Measurements from ENCODE around the gene ART1.
A peak's percentile ranks its signal among the peaks of the same experiment; 100 is the strongest.
"Not testable (repeated sequence)": the region's sequence is repeated elsewhere in the genome, so short reads cannot be mapped to it uniquely, and the experiment has no call there.

Gene ART1

GRCh38 chr11:3644817-3645235 lies at the start of gene ART1:
ART1 (plus strand) TSS chr11:3645128; CDS start chr11:3659214, 14,086 bp downstream.
- DNase-seq: no peak

- DNase-seq: not testable (repeated sequence)
These were observed 47.2 kb upstream of the ART1 start for GRCh38 chr11:3597743-3598142.

DNA sequence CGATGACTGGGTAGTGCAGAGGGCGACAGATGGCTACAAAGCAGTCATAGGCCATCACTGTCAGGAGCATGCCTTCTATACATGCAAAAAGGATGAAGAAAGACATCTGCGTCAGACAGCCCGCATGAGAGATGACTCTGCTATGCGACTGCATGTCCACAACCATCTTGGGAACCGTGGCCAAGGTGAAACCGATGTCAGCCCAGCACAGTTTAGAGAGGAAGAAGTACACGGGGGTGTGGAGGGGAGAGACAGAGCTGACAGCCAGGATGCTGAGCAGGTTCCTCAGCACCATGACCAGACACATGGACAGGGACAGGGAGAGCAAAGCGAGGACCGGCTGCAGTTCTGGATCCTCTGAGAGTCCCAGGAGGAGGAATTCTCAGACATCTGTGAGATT lies 44.7 kb upstream of the ART1 start:
- DNase-seq: not testable (repeated sequence)

DNA sequence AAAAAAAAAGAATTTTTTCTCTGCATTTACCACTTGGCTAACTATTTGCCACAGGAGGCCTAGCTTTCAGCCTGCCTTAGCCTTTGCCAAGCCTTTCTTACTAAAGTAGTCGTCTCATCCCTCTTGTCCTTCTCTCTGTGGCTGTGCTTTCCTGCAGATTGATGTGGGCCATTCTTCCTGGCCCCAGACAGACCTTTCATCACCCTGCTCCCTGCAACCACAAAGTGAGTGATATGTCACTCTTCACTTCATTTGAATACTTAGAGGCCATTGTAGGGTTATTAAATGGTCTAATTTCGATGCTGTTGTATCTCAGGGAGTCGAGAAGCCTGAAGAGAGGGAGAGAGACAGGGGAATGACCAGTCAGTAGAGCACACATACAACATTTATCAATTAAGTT lies 40.8 kb upstream of the ART1 start:
- no peak for DNase-seq

- DNase-seq: no peak
These were observed 39.7 kb upstream of the ART1 start for GRCh38 chr11:3605283-3605662.

GRCh38 chr11:3605771-3606203 lies 39.1 kb upstream of the ART1 start:
- DNase-seq: no peak

GRCh38 chr11:3609416-3610265 lies 35.3 kb upstream of the ART1 start:
- DNase-seq: no peak

DNA sequence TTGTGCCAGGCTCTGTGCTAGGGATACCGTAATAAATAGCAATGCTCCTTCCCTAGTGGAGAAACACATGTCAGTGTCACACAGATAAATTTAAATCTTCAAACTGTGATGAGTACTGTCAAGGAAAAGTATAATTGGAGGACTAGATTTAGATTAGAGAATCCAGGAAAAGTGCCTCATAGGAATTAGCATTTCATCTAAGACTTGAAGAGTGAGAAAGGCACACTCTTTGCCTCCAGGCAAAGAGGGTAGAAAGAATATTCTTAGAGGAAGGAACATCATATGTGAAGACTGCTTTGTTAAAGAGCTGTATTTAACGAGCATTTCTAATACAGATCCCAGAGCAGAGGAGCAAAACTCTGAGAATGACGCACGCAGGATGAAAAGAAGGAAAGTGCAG lies 34.1 kb upstream of the ART1 start:
- DNase-seq: no peak

DNA sequence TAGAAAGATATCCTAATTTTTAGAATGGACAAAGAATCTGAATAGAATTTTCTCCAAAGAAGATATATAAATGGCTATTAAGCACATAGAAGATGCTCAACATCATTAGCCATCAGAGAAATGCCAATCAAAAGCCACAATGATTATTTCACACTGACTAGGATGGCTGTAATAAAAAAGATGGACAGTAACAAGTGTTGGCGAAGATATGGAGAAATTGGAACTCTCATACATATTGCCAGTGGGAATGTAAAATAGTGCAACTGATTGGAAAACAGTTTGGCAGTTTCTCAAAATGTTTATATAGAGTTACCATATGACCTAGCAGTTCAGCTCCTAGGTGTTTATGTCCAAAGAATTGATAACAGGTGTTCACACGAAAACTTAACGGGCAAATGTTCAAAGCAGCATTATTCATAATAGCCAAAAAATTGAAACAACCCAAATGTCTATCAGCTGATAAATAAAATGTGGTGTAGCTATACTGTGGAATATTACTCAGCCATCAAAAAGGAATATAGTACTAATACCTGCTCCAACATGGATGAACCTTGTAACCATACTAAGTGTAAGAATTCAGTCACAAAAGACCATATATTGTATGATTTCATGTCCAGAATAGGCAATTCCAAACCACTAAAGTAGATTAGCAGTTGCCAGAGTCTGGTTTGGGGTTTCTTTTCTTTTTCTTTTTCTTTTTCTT lies 32.8 kb upstream of the ART1 start:
- DNase-seq: no peak

GRCh38 chr11:3613998-3614741 lies 30.8 kb upstream of the ART1 start:
- DNase-seq: peak; percentile 34

DNA sequence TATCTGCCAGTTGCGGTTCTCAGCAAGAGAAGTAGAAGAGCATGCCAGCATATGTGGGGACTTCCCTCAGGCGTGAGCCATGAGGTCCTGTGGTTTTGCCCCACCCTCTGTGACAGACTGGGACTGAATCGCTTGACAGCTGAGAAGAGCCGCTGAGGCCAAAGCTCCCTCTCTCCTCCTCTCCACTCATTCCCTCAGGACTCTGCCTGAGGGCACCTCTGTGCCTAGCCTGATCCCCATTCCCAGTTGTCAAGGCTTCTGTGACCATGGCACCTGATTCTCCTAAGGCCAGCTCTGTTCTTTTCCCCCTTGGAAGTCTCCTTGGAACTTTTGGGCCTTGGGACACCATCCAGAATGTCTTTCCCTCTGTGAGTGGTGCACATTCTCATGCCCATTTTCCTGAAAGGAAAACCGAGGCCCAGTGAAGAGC lies 30.2 kb upstream of the ART1 start:
- DNase-seq: peak; percentile 64

DNA sequence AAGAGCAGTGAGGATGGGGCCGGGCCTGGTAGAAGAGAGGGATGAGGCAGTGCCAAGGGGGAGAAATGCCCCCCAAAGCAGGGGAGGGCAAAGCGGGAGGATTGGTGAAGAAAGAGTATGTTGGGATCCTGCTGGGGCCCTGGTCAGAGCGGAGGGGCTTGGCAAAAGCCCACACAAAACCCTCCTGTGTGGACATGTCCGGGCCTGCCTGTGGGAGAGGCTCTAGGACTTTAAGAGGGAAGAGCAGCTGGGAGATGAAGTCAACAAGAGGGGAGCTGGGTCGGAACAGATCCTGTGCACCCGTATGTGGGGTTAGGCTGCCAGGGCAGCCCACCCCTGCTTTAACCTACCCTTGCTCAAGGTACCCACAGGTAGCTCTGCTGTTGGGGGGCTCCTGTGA lies 28.9 kb upstream of the ART1 start:
- no peak for DNase-seq

DNA sequence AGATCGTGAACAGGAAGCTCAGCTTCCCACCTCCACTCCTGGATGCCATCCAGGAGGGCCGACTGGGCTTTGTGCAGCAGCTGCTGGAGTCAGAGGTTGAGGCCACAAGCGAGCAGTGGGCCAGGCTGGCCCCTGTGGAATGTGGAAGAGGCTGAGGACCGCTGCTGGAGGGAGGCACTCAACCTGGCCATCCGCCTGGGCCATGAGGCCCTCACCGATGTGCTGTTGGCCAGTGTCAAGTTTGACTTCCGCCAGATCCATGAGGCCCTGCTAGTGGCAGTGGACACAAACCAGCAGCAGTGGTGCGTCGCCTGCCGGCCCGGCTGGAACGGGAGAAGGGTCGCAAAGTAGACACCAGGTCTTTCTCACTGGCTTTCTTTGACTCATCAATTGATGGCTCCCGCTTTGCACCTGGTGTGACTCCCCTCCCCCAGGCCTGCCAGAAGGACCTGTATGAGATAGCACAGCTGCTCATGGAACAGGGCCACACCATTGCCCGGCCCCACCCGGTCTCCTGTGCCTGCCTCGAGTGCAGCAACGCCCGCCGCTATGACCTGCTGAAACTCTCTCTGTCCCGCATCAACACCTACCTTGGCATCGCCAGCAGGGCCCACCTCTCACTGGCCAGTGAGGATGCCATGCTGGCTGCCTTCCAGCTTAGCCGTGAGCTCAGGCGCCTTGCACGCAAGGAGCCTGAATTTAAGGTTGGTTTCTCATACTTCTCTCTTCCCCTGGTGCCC lies 28.0 kb upstream of the ART1 start:
- peak; percentile 34 for DNase-seq

- DNase-seq: no peak
These were observed 26.9 kb upstream of the ART1 start for GRCh38 chr11:3617990-3618389.

GRCh38 chr11:3622521-3622920 lies 22.4 kb upstream of the ART1 start:
- no peak for DNase-seq

DNA sequence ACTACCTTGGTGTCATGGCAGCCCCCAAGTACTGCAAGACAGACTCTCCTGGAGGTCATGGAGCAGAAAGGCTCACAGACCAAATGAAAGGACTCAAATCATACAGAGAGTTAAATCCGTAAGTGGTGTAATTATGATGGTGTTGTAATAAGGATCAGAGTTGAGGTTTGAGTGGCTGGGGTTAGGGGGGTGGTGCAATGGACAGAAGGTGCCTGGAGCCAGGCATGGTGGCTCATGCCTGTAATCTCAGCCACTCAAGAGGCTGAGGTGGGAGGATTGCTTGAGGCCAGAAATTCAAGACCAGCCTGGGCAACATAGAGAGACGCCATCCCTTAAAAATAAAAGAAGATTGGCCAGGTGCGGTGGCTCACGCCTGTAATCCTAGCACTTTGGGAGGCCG lies 21.8 kb upstream of the ART1 start:
- DNase-seq: no peak

DNA sequence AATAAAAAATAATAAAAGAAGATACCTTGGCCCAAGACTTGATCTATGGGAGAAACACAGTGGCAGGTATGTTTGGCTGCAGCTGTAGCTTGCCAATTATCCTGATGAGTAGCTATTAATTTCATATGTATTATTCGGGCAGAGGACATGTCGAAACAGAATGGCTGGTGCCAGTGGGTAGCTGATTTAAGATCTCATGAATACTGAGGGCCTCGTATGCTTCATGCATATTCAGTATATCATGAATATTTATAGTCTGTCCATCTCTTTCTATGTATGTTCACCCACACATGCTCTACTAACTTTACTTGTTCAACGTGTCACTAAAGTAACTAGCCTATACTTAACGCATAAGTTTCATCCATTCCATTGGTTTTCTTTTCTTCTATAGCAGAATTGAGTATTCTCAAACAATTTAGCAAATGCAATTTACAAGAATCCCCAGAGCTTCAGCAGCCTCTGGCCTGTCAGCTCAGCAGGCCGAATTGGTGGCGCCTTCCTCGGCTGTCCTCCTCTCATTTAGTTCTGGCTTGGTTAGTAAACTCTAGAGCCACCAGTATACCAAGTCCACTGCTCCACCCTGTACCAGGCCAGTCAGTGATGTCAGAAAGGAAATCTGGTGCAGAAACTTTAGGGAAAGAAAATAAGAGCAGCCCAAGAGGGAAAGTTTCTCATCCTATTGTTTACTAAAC lies 21.0 kb upstream of the ART1 start:
- no peak for DNase-seq

DNA sequence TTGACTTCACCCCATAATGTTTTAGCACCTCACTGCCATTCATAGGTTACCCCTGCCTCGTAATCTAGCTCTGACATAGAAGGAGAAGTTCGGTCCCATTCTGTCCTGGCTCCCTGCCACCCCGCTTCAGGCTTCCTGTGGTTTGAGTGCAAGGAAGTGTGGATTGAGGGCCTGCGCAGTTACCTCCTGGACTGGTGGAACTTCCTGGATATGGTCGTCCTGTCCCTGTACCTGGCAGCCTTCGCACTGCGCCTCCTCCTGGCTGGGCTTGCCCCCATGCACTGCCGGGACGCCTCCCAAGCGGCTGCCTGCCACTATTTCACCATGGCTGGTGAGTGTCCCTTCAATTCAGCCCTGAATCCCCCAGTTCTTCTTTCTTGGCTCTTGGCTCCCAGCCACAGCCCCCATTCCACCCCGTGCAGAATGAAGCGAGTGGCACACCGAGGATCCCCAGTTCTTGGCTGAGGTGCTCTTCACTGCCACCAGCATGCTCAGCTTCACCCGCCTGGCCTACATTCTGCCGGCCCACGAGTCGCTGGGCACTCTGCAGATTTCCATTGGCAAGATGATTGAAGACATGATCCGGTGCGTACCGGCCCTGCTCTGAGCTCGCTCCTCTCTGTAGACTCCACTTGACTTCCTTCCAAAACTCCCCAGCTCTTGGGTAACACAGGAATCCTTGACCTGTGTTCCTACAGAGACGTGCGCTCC lies 18.5 kb upstream of the ART1 start:
- no peak for DNase-seq

DNA sequence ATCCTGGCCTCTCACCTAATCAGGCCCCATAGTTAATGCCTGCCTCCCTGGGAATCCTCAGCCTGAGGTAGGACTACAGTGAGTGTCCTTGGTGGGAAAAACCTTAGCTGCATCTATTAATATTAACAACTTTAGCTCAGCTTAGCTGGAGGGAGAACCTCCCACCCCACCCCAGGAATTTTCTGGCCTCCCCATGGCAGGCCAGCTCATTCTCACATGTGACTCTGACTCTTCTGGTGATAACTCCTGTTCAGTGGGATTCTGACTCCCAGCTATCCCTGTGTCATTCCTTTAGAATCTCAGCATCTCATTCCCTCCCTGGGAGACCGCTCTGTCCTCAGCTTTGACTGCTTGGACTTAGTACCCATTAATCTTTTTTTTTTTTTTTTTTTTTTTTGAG lies 17.6 kb upstream of the ART1 start:
- DNase-seq: no peak

- DNase-seq: no peak
These were observed 13.6 kb upstream of the ART1 start for GRCh38 chr11:3631331-3631730.

GRCh38 chr11:3632070-3632660 lies 12.8 kb upstream of the ART1 start:
- DNase-seq: no peak

All from activated CD8-positive, alpha-beta memory T cell treated with anti-CD3 and anti-CD28 coated beads, Interleukin-2, amount 50 U/mL, for 48 hours (primary cell).